CD4-positive, alpha-beta T cell (primary cell): ENCODE measurements around the gene SRSF7. TPM values are rescaled to one million over a fixed set of nuclear protein-coding genes. Genes with fewer than 3 reads are reported as not detected.
"Not testable (repeated sequence)": the region's sequence is repeated elsewhere in the genome, so short reads cannot be mapped to it uniquely, and the experiment has no call there.

Experiments used
- ATAC-seq: fragments of 200-7000 bp; cut with Tn5 transposase; one replicate; pipeline ENCODE4 v1.10.0; 2022; ENCODE audit warnings: mild to moderate bottlenecking; ENCODE audit not compliant: poor library complexity
- CTCF ChIA-PET: fragments of 350-600 bp; sonication (Branson Sonifier 250); formaldehyde crosslinking; loops from one replicate; lab custom pipeline; 2021; ENCODE audit warnings: antibody characterized with exemption, inconsistent platforms; lab: Charles Lee
- POLR2A ChIA-PET: fragments of 350-600 bp; sonication (Branson Sonifier 250); formaldehyde crosslinking; loops from one replicate; lab custom pipeline; 2021; ENCODE audit warnings: antibody characterized with exemption, inconsistent platforms; lab: Charles Lee
- DNase-seq, 14 experiments: peaks; one replicate each; pipeline ENCODE4 v3.0.0-alpha.2; 2013 to 2020; ENCODE audit warnings: mixed read lengths in 2 of 14
- H3K27ac ChIP-seq, 2 donors: one replicate each; pipeline versions ENCODE4 v1.5.1 to v1.7.0; 2013; ENCODE audit warnings: low read length in 2 of 2, low read depth in 1 of 2, mild to moderate bottlenecking in 1 of 2
- H3K27me3 ChIP-seq, 2 experiments: 1 replicate in 1 of 2; 2 replicates in 1 of 2; pipeline versions ENCODE4 v1.6.1 to v1.7.0; 2013; ENCODE audit warnings: low read length in 2 of 2, control low read depth in 1 of 2, mild to moderate bottlenecking in 1 of 2, moderate library complexity in 1 of 2; ENCODE audit not compliant: insufficient read depth in 2 of 2, control insufficient read depth in 1 of 2
- H3K36me3 ChIP-seq: one replicate; pipeline ENCODE4 v1.6.1; 2013; ENCODE audit warnings: low read length, control low read depth; ENCODE audit not compliant: insufficient read depth
- H3K4me1 ChIP-seq: one replicate; pipeline ENCODE4 v1.6.1; 2013; ENCODE audit warnings: low read length, control low read depth; ENCODE audit not compliant: insufficient read depth
- H3K4me3 ChIP-seq: one replicate; pipeline ENCODE4 v1.5.1; 2013; ENCODE audit warnings: mild to moderate bottlenecking, low read length, moderate library complexity
- H3K9me3 ChIP-seq, 2 experiments: 1 replicate in 1 of 2; 2 replicates in 1 of 2; pipeline versions ENCODE4 v1.6.1 to v1.7.0; 2013; ENCODE audit warnings: low read length in 2 of 2, mild to moderate bottlenecking in 2 of 2, control low read depth in 1 of 2, moderate library complexity in 1 of 2; ENCODE audit not compliant: control insufficient read depth in 1 of 2, insufficient read depth in 1 of 2
- H3K27ac Mint-ChIP-seq: one replicate; pipeline ENCODE4 v1.8.0; 2020; ENCODE audit warnings: mixed read lengths
- H3K27me3 Mint-ChIP-seq: one replicate; pipeline ENCODE4 v1.8.0; 2021; ENCODE audit warnings: mixed read lengths
- H3K36me3 Mint-ChIP-seq: one replicate; pipeline ENCODE4 v1.8.0; 2021; ENCODE audit warnings: low read depth, mixed read lengths
- H3K4me1 Mint-ChIP-seq: one replicate; pipeline ENCODE4 v1.8.0; 2021; ENCODE audit warnings: low read depth, mixed read lengths
- H3K4me3 Mint-ChIP-seq: one replicate; pipeline ENCODE4 v1.8.0; 2020; ENCODE audit warnings: mild to moderate bottlenecking, mixed read lengths
- H3K9me3 Mint-ChIP-seq: one replicate; pipeline ENCODE4 v1.8.0; 2020; ENCODE audit warnings: mixed read lengths
- intact Hi-C, 2 experiments: fragments of 100-400 bp; cut with DNase I in 1 of 2; cut with micrococcal nuclease in 1 of 2; formaldehyde crosslinking; loops; one replicate each; pipeline versions ENCODE4 v1.15.1 to v1.9.0; 2023 to 2025; cut with DNase I, micrococcal nuclease
- total RNA-seq, 174 experiments: library from RNA in 2 of 174; stranded (reverse) in 2 of 174; gene quantifications; one replicate each; pipeline ENCODE4 v1.2.3 and lab custom pipeline; 2021 to 2026
- TF ChIP-seq, protein P1 (sequence below): fragments of 200-600 bp; IDR thresholded peaks from one replicate; pipeline ENCODE4 v1.8.0; 2022; ENCODE audit warnings: antibody characterized with exemption, mild to moderate bottlenecking

SRSF7 gene
- total RNA-seq, 2 experiments from 2014 or later: 550 to 557 TPM

DNA sequence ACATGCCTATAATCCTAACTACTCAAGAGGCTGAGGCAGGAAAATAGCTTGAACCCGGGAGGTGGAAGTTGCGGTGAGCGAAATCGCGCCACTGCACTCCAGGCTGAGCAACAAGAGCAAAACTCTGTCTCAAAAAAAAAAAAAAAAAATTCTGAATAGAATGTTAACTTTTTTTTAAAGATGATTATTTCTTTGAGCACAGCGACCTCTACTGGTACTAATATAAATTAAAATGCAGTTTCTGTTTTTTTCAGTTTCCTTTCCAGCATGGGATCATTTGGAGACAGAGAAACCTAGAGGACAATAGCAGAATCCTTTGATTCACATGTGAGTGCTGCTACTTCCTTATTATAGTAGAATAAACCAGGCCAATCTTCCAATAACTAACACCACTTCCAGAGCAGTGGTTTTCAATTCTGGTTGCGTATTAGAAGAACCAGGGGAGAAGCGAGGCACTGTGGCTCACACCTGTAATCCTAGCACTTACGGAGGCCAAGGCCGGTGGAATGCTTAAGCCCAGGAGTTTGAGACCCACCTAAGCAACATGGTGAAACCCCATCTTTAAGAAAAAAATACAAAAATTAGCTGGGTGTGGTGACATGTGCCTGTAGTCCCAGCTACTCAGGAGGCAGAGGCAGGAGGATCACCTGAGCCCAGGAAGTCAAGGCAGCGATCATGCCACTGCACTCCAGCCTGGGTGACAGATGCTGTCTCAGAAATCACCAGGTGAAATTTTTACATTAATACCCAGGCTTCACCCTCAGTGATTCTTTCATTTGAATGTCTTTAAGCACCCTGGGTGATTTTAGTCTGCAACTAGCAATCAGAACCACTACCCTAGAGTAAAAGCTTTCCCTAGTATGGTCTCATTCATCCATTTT is 10.1 kb downstream of the SRSF7 start:
- Mint-ChIP-seq H3K4me1 (peaks cover 54% of the 10 kb centered on the region), H3K36me3 (peaks cover 81% of the 10 kb centered on the region), H3K9me3 (no peaks in the 10 kb centered on the region), H3K27me3 (no peaks in the 10 kb centered on the region), H3K4me3 (peak overlapping the region; percentile 1), H3K27ac (peak overlapping the region; percentile 43)
- Histone ChIP-seq H3K36me3 (peaks cover 55% of the 10 kb centered on the region), H3K27me3 (no peaks in the 10 kb centered on the region), H3K9me3 (no peaks in the 10 kb centered on the region), H3K4me3 (no peak overlapping the region), H3K4me1 (peaks cover 17% of the 10 kb centered on the region), H3K27ac (no peak overlapping the region)
- peak in 6 of 14 experiments; percentile 25 to 76 (median 51) for DNase-seq
- intact Hi-C loops: loop anchor here (1.0 to 10.0 kb wide), 6 partner anchors 139 to 1656 kb away; partner anchors contain the start of genes HNRNPLL (in 2 of the 2), GPATCH11 (in 1 of the 2) and HEATR5B (in 1 of the 2)
- ChIA-PET CTCF (interaction anchor here (0.6 to 2.5 kb wide), 14 partner anchors 9 to 188 kb away, joined by 3 to 9 read pairs (median 4); partner anchors contain the start of gene SRSF7), POLR2A (interaction anchor here (0.7 to 6.7 kb wide), 14 partner anchors 10 to 726 kb away, joined by 3 to 66 read pairs (median 4); partner anchors contain the start of gene SRSF7)
- peak; percentile 33 for ATAC-seq
- TF ChIP-seq, protein P1, sequence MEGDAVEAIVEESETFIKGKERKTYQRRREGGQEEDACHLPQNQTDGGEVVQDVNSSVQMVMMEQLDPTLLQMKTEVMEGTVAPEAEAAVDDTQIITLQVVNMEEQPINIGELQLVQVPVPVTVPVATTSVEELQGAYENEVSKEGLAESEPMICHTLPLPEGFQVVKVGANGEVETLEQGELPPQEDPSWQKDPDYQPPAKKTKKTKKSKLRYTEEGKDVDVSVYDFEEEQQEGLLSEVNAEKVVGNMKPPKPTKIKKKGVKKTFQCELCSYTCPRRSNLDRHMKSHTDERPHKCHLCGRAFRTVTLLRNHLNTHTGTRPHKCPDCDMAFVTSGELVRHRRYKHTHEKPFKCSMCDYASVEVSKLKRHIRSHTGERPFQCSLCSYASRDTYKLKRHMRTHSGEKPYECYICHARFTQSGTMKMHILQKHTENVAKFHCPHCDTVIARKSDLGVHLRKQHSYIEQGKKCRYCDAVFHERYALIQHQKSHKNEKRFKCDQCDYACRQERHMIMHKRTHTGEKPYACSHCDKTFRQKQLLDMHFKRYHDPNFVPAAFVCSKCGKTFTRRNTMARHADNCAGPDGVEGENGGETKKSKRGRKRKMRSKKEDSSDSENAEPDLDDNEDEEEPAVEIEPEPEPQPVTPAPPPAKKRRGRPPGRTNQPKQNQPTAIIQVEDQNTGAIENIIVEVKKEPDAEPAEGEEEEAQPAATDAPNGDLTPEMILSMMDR: peak; percentile 78

GRCh38 chr2:38739524-38739923 is 11.6 kb downstream of the SRSF7 start:
- H3K27ac Mint-ChIP-seq: peak overlapping the region; percentile 68
- H3K9me3 ChIP-seq: no peaks in the 10 kb centered on the region
- H3K4me3 ChIP-seq: no peak overlapping the region

GRCh38 chr2:38737925-38738324 is 13.2 kb downstream of the SRSF7 start:
- no peak overlapping the region for H3K4me3 ChIP-seq
- ATAC-seq (no peak), DNase-seq (peak in 1 of 14 experiments; percentile 12)
- Mint-ChIP-seq H3K4me1 (peaks cover 38% of the 10 kb centered on the region), H3K36me3 (peaks cover 77% of the 10 kb centered on the region), H3K9me3 (no peaks in the 10 kb centered on the region), H3K4me3 (no peak overlapping the region), H3K27ac (peak overlapping the region; percentile 68), H3K27me3 (no peaks in the 10 kb centered on the region)
- no peak overlapping the region for H3K27ac ChIP-seq
- H3K36me3 ChIP-seq: peaks cover 48% of the 10 kb centered on the region
- CTCF ChIA-PET: interaction anchor here (1.2 kb wide), 1 partner anchor 156 kb away, joined by 4 read pairs; no protein-coding TSS in a partner anchor
- H3K9me3 ChIP-seq: no peaks in the 10 kb centered on the region
- intact Hi-C loops: loop anchor here in 1 of 2 experiments (10.0 kb wide), 1 partner anchor 423 kb away; no protein-coding TSS in a partner anchor
- TF ChIP-seq, protein P1: no peak
- H3K4me1 ChIP-seq: peaks cover 11% of the 10 kb centered on the region
- H3K27me3 ChIP-seq: no peaks in the 10 kb centered on the region
- POLR2A ChIA-PET: interaction anchor here (2.0 to 6.7 kb wide), 2 partner anchors 13 to 135 kb away, joined by 4 to 66 read pairs; partner anchors contain the start of genes HNRNPLL and SRSF7

More at GRCh38 chr2:38739524-38739923, 11.6 kb downstream of the SRSF7 start:
- H3K4me3 Mint-ChIP-seq: no peak overlapping the region
- no peaks in the 10 kb centered on the region for H3K27me3 ChIP-seq
- peaks cover 49% of the 10 kb centered on the region for H3K36me3 ChIP-seq
- ChIA-PET POLR2A (interaction anchor here (6.7 kb wide), 1 partner anchor 11 kb away, joined by 66 read pairs; the partner anchor contains the start of gene SRSF7), CTCF (no interaction called here)
- no peak for DNase-seq
- H3K27ac ChIP-seq: no peak overlapping the region
- intact Hi-C loops: loop anchor here in 1 of 2 experiments (10.0 kb wide), 1 partner anchor 425 kb away; no protein-coding TSS in a partner anchor
- no peak for ATAC-seq
- no peaks in the 10 kb centered on the region for H3K27me3 Mint-ChIP-seq
- H3K4me1 ChIP-seq: peaks cover 11% of the 10 kb centered on the region
- TF ChIP-seq, protein P1: no peak
- H3K4me1 Mint-ChIP-seq: peaks cover 48% of the 10 kb centered on the region
- H3K9me3 Mint-ChIP-seq: no peaks in the 10 kb centered on the region
- peaks cover 77% of the 10 kb centered on the region for H3K36me3 Mint-ChIP-seq

DNA sequence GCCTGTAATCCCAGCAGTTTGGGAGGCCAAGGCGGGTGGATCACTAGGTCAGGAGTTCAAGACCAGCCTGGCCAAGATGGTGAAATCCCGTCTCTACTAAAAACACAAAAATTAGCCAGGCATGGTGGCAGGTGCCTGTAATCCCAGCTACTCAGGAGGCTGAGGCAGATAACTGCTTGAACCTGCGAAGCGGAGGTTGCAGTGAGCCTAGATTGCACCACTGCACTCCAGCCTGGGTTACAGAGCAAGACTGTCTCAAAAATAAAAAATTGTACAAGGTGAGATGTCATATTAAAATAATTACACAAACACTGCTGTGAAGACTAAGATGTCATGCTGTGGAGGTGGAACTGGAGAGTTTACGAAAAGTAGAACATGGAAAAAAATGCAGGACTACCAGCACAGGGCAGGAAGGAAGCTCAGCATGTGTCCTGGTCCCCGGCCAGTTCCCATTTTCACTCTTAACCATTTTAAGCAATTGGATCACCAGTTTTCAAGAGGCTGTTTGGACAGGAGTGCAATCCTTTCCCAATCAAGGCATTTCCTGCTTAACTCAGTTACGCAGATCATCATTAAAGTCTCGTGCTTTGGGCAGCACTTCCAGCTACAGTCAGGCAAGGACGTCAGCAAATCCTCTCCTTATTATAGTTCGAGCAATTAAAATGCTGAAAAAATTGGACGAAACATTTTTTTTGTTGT is 14.0 kb downstream of the SRSF7 start:
- not testable (repeated sequence) for H3K4me3 Mint-ChIP-seq, H3K27me3 ChIP-seq, ATAC-seq, H3K27ac ChIP-seq, H3K4me3 ChIP-seq, H3K27me3 Mint-ChIP-seq, H3K9me3 ChIP-seq, H3K9me3 Mint-ChIP-seq, H3K27ac Mint-ChIP-seq
- Histone ChIP-seq H3K36me3 (peaks cover 47% of the 10 kb centered on the region), H3K4me1 (peaks cover 11% of the 10 kb centered on the region)
- CTCF ChIA-PET: interaction anchor here (1.2 kb wide), 1 partner anchor 156 kb away, joined by 4 read pairs; no protein-coding TSS in a partner anchor
- POLR2A ChIA-PET: interaction anchor here (1.0 to 6.7 kb wide), 3 partner anchors 14 to 134 kb away, joined by 4 to 66 read pairs (median 5); partner anchors contain the start of genes HNRNPLL and SRSF7
- intact Hi-C loops: loop anchor here in 1 of 2 experiments (10.0 kb wide), 1 partner anchor 422 kb away; no protein-coding TSS in a partner anchor
- DNase-seq: peak in 1 of 14 experiments; percentile 15
- Mint-ChIP-seq H3K36me3 (peaks cover 75% of the 10 kb centered on the region), H3K4me1 (peaks cover 37% of the 10 kb centered on the region)
